Brain microvascular endothelial cell (primary cell): ENCODE measurements around the gene GCFC2.

Experiments used
- DNase-seq: peaks from one replicate; pipeline ENCODE4 v3.0.0-alpha.2; 2020
- H3K27ac ChIP-seq: fragments of 250-450 bp; sonication (Bioruptor Pico); 2 replicates; pipeline ENCODE4 v1.5.1; 2020; ENCODE audit warnings: mild to moderate bottlenecking, moderate library complexity
- H3K27me3 ChIP-seq: fragments of 250-450 bp; sonication (Bioruptor Pico); replicated peaks from 2 replicates; pipeline ENCODE4 v1.5.1; 2020; ENCODE audit warnings: mild to moderate bottlenecking
- H3K36me3 ChIP-seq: fragments of 250-450 bp; sonication (Bioruptor Pico); replicated peaks from 2 replicates; pipeline ENCODE4 v1.5.1; 2020; ENCODE audit warnings: mild to moderate bottlenecking
- H3K4me3 ChIP-seq: 2 replicates; pipeline ENCODE4 v1.5.1; 2011; ENCODE audit warnings: low read depth, mild to moderate bottlenecking, control low read depth, low read length, moderate library complexity
- in situ Hi-C: cut with HindIII; loops from 2 replicates; pipeline ENCODE4 v1.10.0; 2017; ENCODE audit warnings: low sequenced_read_pairs, low pct_ligation_motif_present
- TF ChIP-seq, protein P1 (sequence below): IDR thresholded peaks from 2 replicates; pipeline ENCODE4 v1.5.1; 2011; ENCODE audit warnings: low read depth, mild to moderate bottlenecking, moderate library complexity, low read length, control low read depth, inconsistent platforms; ENCODE audit errors: missing control alignments

Gene GCFC2

DNA sequence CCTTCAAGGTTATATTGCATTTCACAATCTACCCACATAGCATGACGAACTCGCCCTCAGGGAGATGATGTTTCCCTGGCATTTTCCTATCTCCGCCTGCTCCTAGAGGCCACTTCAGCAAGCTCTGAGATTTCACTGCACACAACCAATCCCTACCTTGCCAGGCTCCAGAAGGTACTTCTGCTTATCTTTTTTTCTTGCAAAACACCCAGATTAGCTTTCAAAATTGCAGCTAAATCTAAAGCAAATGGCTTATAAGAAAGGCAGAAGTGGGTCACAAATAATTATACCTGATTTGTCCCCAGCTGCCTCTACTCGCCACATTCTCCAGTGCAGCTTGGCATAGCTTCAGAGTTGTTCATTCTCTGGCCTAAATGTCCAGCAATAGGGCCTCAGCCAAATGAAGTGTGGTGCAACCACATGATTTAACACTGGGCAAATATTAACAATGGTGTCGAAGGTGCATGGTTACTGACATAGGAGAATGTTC is 96.5 kb downstream of the GCFC2 start:
- Histone ChIP-seq H3K4me3 (no peak overlapping the region), H3K27me3 (no peaks in the 10 kb centered on the region), H3K27ac (no peak overlapping the region), H3K36me3 (no peaks in the 10 kb centered on the region)
- in situ Hi-C loops: loop anchor here (25.0 kb wide), 1 partner anchor 152 kb away; no protein-coding TSS in a partner anchor
- DNase-seq: no peak
- TF ChIP-seq, protein P1, sequence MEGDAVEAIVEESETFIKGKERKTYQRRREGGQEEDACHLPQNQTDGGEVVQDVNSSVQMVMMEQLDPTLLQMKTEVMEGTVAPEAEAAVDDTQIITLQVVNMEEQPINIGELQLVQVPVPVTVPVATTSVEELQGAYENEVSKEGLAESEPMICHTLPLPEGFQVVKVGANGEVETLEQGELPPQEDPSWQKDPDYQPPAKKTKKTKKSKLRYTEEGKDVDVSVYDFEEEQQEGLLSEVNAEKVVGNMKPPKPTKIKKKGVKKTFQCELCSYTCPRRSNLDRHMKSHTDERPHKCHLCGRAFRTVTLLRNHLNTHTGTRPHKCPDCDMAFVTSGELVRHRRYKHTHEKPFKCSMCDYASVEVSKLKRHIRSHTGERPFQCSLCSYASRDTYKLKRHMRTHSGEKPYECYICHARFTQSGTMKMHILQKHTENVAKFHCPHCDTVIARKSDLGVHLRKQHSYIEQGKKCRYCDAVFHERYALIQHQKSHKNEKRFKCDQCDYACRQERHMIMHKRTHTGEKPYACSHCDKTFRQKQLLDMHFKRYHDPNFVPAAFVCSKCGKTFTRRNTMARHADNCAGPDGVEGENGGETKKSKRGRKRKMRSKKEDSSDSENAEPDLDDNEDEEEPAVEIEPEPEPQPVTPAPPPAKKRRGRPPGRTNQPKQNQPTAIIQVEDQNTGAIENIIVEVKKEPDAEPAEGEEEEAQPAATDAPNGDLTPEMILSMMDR: no peak

DNA sequence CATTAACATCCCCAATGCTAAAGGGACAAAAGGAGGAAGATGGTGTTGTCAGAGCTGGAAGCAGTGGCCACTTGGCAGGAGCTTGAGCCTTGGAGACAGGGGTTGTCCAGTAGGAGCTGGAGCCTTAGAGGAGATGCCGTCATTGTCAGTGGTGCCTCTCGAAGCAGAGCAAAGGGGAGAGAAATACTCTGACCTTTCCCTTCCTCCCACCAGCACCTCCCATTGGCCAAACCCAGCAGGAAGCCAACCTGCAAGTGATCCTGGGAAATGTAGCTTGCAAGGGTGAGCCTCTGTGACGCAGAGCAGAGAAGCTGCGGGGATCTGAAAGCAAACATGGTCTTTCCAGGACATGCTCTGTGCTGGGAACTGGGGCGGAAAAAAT is 97.9 kb downstream of the GCFC2 start:
- no peak for DNase-seq
- no peaks in the 10 kb centered on the region for H3K27me3 ChIP-seq
- TF ChIP-seq, protein P1: no peak
- H3K27ac ChIP-seq: no peak overlapping the region
- in situ Hi-C loops: loop anchor here (25.0 kb wide), 1 partner anchor 151 kb away; no protein-coding TSS in a partner anchor
- H3K4me3 ChIP-seq: no peak overlapping the region
- H3K36me3 ChIP-seq: no peaks in the 10 kb centered on the region
